Umbilical cord (tissue), 2 donors: ENCODE results near the gene CAMK1. TPM values are rescaled to one million over a fixed set of nuclear protein-coding genes. Genes with fewer than 3 reads are reported as not detected.

Source experiments
- DNase-seq: peaks from one replicate; pipeline ENCODE4 v3.0.0-alpha.2; 2015; ENCODE audit warnings: low spot score
- total RNA-seq: library from RNA; depleted of rRNA; stranded (reverse); fragments of >200 nt; gene quantifications from one replicate; pipeline ENCODE4 v1.2.3, GENCODE V29; 2014; ENCODE audit warnings: low replicate concordance; ENCODE audit not compliant: insufficient read depth

The CAMK1 gene
- total RNA-seq, 1 donor from 2014 or later: 16.4 TPM

- no peak for DNase-seq
Measured at GRCh38 chr3:9712415-9712814, 57.3 kb downstream of the CAMK1 start.

GRCh38 chr3:9710174-9710739 is 59.5 kb downstream of the CAMK1 start:
- no peak for DNase-seq

Other genes with a start within 250 kb of the CAMK1 start
- gene LHFPL4, start 216.1 kb downstream of the CAMK1 start, total RNA-seq: 0.48 TPM
- 18.5 TPM for gene MTMR14, start 120.4 kb downstream of the CAMK1 start, total RNA-seq
- gene CPNE9, start 66.1 kb downstream of the CAMK1 start, total RNA-seq: not detected
- gene BRPF1, start 38.2 kb downstream of the CAMK1 start, total RNA-seq: 10.4 TPM
- 17.8 TPM for gene OGG1, start 20.0 kb downstream of the CAMK1 start, total RNA-seq
- gene TADA3, start 22.5 kb upstream of the CAMK1 start, total RNA-seq: 43.3 TPM
- gene ARPC4, start 23.1 kb upstream of the CAMK1 start, total RNA-seq: 154 TPM
- gene TTLL3, start 40.3 kb upstream of the CAMK1 start, total RNA-seq: 10.4 TPM
- gene RPUSD3, start 74.1 kb upstream of the CAMK1 start, total RNA-seq: 10.4 TPM
- 4.6 TPM for gene CIDEC, start 110.3 kb upstream of the CAMK1 start, total RNA-seq
- gene JAGN1, start 120.7 kb upstream of the CAMK1 start, total RNA-seq: 13.2 TPM
- gene IL17RE, start 132.9 kb upstream of the CAMK1 start, total RNA-seq: 0.72 TPM
- 39.2 TPM for gene IL17RC, start 147.2 kb upstream of the CAMK1 start, total RNA-seq
- 31.5 TPM for gene CRELD1, start 163.9 kb upstream of the CAMK1 start, total RNA-seq
- 0.24 TPM for gene PRRT3, start 182.5 kb upstream of the CAMK1 start, total RNA-seq
- gene EMC3, start 216.9 kb upstream of the CAMK1 start, total RNA-seq: 35.2 TPM